AG10803 (cell line): ENCODE data around the gene KCNK18.
"Not testable (repeated sequence)": the region's sequence is repeated elsewhere in the genome, so short reads cannot be mapped to it uniquely, and the experiment has no call there.

Source experiments
- DNase-seq: peaks from one replicate; pipeline ENCODE4 v3.0.0; 2010; ENCODE audit warnings: low read depth
- H3K4me3 ChIP-seq: 2 replicates; pipeline ENCODE4 v1.5.1; 2011; ENCODE audit warnings: mild to moderate bottlenecking, low read length, control low read depth
- CTCF ChIP-seq: conservative IDR thresholded peaks from 2 replicates; pipeline ENCODE4 v1.5.1; 2011; ENCODE audit warnings: mild to moderate bottlenecking, low read length, control low read depth, inconsistent platforms

Gene KCNK18

GRCh38 chr10:117222552-117222951 is 25.3 kb downstream of the KCNK18 start:
- DNase-seq: no peak
- no peak for TF ChIP-seq CTCF
- H3K4me3 ChIP-seq: no peak overlapping the region

- no peak for TF ChIP-seq CTCF
- H3K4me3 ChIP-seq: no peak overlapping the region
- no peak for DNase-seq
Observed at GRCh38 chr10:117222976-117223692, 25.8 kb downstream of the KCNK18 start.

- TF ChIP-seq CTCF: no peak
- DNase-seq: no peak
Observed at GRCh38 chr10:117223693-117224430, 26.6 kb downstream of the KCNK18 start.

GRCh38 chr10:117224881-117225280 is 27.6 kb downstream of the KCNK18 start:
- H3K4me3 ChIP-seq: no peak overlapping the region
- DNase-seq: no peak
- TF ChIP-seq CTCF: no peak

More at GRCh38 chr10:117223693-117224430, 26.6 kb downstream of the KCNK18 start:
- no peak overlapping the region for H3K4me3 ChIP-seq

GRCh38 chr10:117226813-117227451 is 29.6 kb downstream of the KCNK18 start:
- peak; percentile 35 for DNase-seq
- TF ChIP-seq CTCF: peak; percentile 68
- H3K4me3 ChIP-seq: no peak overlapping the region

GRCh38 chr10:117228210-117228609 is 30.9 kb downstream of the KCNK18 start:
- H3K4me3 ChIP-seq: no peak overlapping the region
- no peak for TF ChIP-seq CTCF
- no peak for DNase-seq

GRCh38 chr10:117230107-117230506 is 32.8 kb downstream of the KCNK18 start:
- not testable (repeated sequence) for DNase-seq

More at GRCh38 chr10:117230107-117230506, 32.8 kb downstream of the KCNK18 start:
- H3K4me3 ChIP-seq: not testable (repeated sequence)
